HepG2 (cell line): ENCODE measurements around the gene DHX57. TPM values are rescaled to one million over a fixed set of nuclear protein-coding genes. Genes with fewer than 3 reads are reported as not detected.

Experiments used
- CC2D1A ChIP-seq: sonication (generic); formaldehyde crosslinking; IDR thresholded peaks from 2 replicates; pipeline ENCODE4 v1.8.1; 2023; ENCODE audit warnings: mild to moderate bottlenecking, missing genetic modification reagents
- CREBL2 ChIP-seq: sonication (generic); formaldehyde crosslinking; IDR thresholded peaks from 2 replicates; pipeline ENCODE4 v1.8.1; 2023; ENCODE audit warnings: missing genetic modification reagents, mild to moderate bottlenecking, borderline replicate concordance
- E2F1 ChIP-seq: sonication (generic); formaldehyde crosslinking; IDR thresholded peaks from 2 replicates; pipeline ENCODE4 v1.5.0; 2020; ENCODE audit warnings: missing genetic modification reagents
- ELK4 ChIP-seq: sonication (generic); formaldehyde crosslinking; IDR thresholded peaks from 2 replicates; pipeline ENCODE4 v1.9.0; 2021; ENCODE audit warnings: missing genetic modification reagents, borderline replicate concordance
- GATAD2A ChIP-seq: IDR thresholded peaks from 2 replicates; pipeline ENCODE4 v1.6.1; 2016
- KDM5B ChIP-seq: sonication (generic); formaldehyde crosslinking; IDR thresholded peaks from 2 replicates; pipeline ENCODE4 v1.4.0; 2020; ENCODE audit warnings: missing genetic modification reagents, mild to moderate bottlenecking, borderline replicate concordance
- MEF2D ChIP-seq: sonication (generic); formaldehyde crosslinking; IDR thresholded peaks from 2 replicates; pipeline ENCODE4 v1.5.1; 2020; ENCODE audit warnings: mild to moderate bottlenecking, missing genetic modification reagents
- MTA3 ChIP-seq: sonication (generic); formaldehyde crosslinking; IDR thresholded peaks from 2 replicates; pipeline ENCODE4 v1.4.0; 2020; ENCODE audit warnings: missing genetic modification reagents
- NBN ChIP-seq: fragments of 450-650 bp; conservative IDR thresholded peaks from 2 replicates; pipeline ENCODE4 v1.6.1; 2017
- NFKBIZ ChIP-seq: IDR thresholded peaks from 2 replicates; pipeline ENCODE4 v1.6.1; 2018; ENCODE audit warnings: missing genetic modification reagents, missing compliant biosample characterization
- REXO4 ChIP-seq: sonication (generic); formaldehyde crosslinking; IDR thresholded peaks from 2 replicates; pipeline ENCODE4 v1.8.0; 2022; ENCODE audit warnings: missing genetic modification reagents, mild to moderate bottlenecking, borderline replicate concordance
- THAP11 ChIP-seq: IDR thresholded peaks from 2 replicates; pipeline ENCODE4 v1.6.1; 2016; ENCODE audit warnings: missing biosample characterization, missing genetic modification reagents
- TOPORS ChIP-seq: sonication (generic); formaldehyde crosslinking; IDR thresholded peaks from 2 replicates; pipeline ENCODE4 v1.8.0; 2023; ENCODE audit warnings: mild to moderate bottlenecking, missing genetic modification reagents
- ZBTB14 ChIP-seq: sonication (generic); formaldehyde crosslinking; IDR thresholded peaks from 2 replicates; pipeline ENCODE4 v1.4.0; 2020; ENCODE audit warnings: missing genetic modification reagents
- ZBTB43 ChIP-seq: sonication (generic); formaldehyde crosslinking; conservative IDR thresholded peaks from 2 replicates; pipeline ENCODE4 v1.4.0; 2020; ENCODE audit warnings: missing genetic modification reagents
- ZNF143 ChIP-seq: sonication (generic); formaldehyde crosslinking; IDR thresholded peaks from 2 replicates; pipeline ENCODE4 v1.4.0; 2020; ENCODE audit warnings: missing genetic modification reagents
- ZNF251 ChIP-seq: sonication (generic); formaldehyde crosslinking; IDR thresholded peaks from 2 replicates; pipeline ENCODE4 v1.9.0; 2021; ENCODE audit warnings: mild to moderate bottlenecking, missing genetic modification reagents
- ZNF343 ChIP-seq: sonication (generic); formaldehyde crosslinking; IDR thresholded peaks from 2 replicates; pipeline ENCODE4 v1.4.0; 2020; ENCODE audit warnings: mild to moderate bottlenecking, missing genetic modification reagents
- ZNF414 ChIP-seq: sonication (generic); formaldehyde crosslinking; IDR thresholded peaks from 2 replicates; pipeline ENCODE4 v1.5.0; 2020; ENCODE audit warnings: missing genetic modification reagents
- ZNF558 ChIP-seq: sonication (generic); formaldehyde crosslinking; IDR thresholded peaks from 2 replicates; pipeline ENCODE4 v1.9.0; 2022; ENCODE audit warnings: mild to moderate bottlenecking, missing genetic modification reagents, borderline replicate concordance
- ZNF639 ChIP-seq: conservative IDR thresholded peaks from 2 replicates; pipeline ENCODE4 v1.6.1; 2018; ENCODE audit warnings: missing genetic modification reagents
- ZNF652 ChIP-seq: IDR thresholded peaks from 2 replicates; pipeline ENCODE4 v1.6.1; 2016; ENCODE audit warnings: low read depth, borderline replicate concordance
- ZNF761 ChIP-seq: sonication (generic); formaldehyde crosslinking; conservative IDR thresholded peaks from 2 replicates; pipeline ENCODE4 v1.4.0; 2020; ENCODE audit warnings: mild to moderate bottlenecking, missing genetic modification reagents
- polyA plus RNA-seq, 8 experiments: library from polyadenylated mRNA; depleted of rRNA in 3 of 8; stranded (reverse) in 7 of 8; unstranded in 1 of 8; fragments of >200 nt; fragmentation: Illumina TruSeq in 4 of 8; extraction: Trizol in 4 of 8; gene quantifications; 2 replicates each; pipeline versions ENCODE4 v1.2.1 to v1.2.3, GENCODE V29; 2011 to 2016; ENCODE audit warnings: low read depth in 4 of 8, missing spikeins in 1 of 8, mixed read lengths in 1 of 8; ENCODE audit not compliant: insufficient read depth in 1 of 8
- total RNA-seq, 5 experiments: library from RNA; depleted of rRNA; stranded (reverse); fragments of >200 nt; fragmentation: Illumina TruSeq; extraction: Trizol; gene quantifications; 2 replicates each; pipeline ENCODE4 v1.2.3, GENCODE V29; 2016; ENCODE audit warnings: low read depth in 1 of 5

DHX57 gene
- total and polyA plus RNA-seq, 2 of the 13 experiments (the other 11 are each of a cell fraction or from before 2014, with no cell fraction given) = 9.2 to 24.2 TPM

GRCh38 chr2:38875576-38876367 lies at the start of gene DHX57, which contains the start of gene MORN2 (continued):
- TF ChIP-seq ZBTB43 (no peak), ELK4 (CRISPR knock-in tag) (no peak), REXO4 (CRISPR knock-in tag) (0 out of 2 replicates have a peak, but pooled peaks have one; percentile 29), ZNF143 (CRISPR knock-in tag) (peak; percentile 47), ZNF639 (CRISPR knock-in tag) (no peak; the same call in 1 of the 2 replicates), NFKBIZ (CRISPR knock-in tag) (peak; percentile 48; the same call in 1 of the 2 replicates), CC2D1A (CRISPR knock-in tag) (peak; percentile 39; the same call in 1 of the 2 replicates), E2F1 (peak; percentile 55; the same call in 1 of the 2 replicates), MTA3 (no peak), ZNF414 (CRISPR knock-in tag) (0 out of 2 replicates have a peak, but pooled peaks have one; percentile 35), KDM5B (CRISPR knock-in tag) (peak; percentile 99; the same call in 1 of the 2 replicates), ZNF251 (CRISPR knock-in tag) (0 out of 2 replicates have a peak, but pooled peaks have one; percentile 16), MEF2D (CRISPR knock-in tag) (no peak; the same call in 1 of the 2 replicates), ZNF761 (CRISPR knock-in tag) (peak; percentile 97), THAP11 (CRISPR knock-in tag) (peak; percentile 88), ZBTB14 (CRISPR knock-in tag) (no peak; the same call in 1 of the 2 replicates), CREBL2 (CRISPR knock-in tag) (no peak; the same call in 1 of the 2 replicates), GATAD2A (CRISPR knock-in tag) (peak; percentile 66), TOPORS (peak; percentile 89; the same call in 1 of the 2 replicates), ZNF652 (CRISPR knock-in tag) (no peak), ZNF343 (no peak), ZNF558 (CRISPR knock-in tag) (peak; percentile 52; the same call in 1 of the 2 replicates), NBN (no peak)
